Measurements from ENCODE around the gene ENPP5. TPM values are rescaled to one million over a fixed set of nuclear protein-coding genes. Genes with fewer than 3 reads are reported as not detected.

Gene ENPP5
- total and polyA plus RNA-seq, 10 of the 15 experiments (the other 5 are each of a cell fraction or from before 2014, with no cell fraction given): 0.05 to 0.07 TPM; not detected in 8

DNA sequence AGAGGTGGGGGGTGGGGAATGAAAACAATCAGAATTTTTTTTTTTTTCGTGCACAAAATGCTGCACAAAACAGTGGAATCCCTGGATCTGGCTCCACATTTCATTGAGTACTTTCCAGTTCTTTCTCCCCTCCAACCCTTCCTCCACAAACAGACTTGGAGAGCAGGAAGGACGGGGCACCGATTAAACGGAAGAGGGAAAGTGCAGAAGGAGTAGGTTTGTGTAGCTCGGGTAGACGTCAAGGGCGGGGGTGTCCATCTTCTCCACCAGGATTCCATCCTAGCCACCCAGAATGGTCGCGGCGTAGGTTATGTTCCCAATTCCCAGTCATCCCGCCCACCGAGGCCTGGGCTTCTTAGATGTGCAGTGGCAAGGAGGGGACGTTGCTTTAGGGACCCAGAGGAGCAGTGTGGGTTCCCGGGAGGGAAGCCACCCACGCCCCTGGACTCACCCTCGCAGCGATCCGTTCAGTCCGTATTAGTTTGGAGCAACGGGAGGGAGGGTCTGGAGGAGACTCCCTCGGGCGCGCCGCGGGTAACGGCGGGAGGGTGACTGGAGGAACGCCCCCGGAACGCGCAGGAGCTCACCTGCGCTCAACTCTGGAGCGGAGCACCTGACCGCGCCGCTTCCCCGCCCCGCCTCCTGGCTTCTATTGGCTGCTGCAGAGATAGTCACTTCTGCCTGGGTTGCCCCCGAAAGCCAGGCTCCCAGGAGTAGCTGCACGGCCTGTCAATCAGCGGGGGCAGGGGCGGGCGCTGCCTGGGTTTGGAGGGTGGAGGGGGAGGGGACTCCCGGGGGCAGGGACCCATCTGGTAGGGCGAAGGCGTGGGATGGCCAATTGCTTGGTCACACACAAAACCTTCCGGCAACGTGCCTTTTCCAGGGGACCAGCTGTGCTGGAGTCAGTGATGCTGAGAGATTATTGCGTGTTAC, at the start of gene ENPP5 (continued):
- TF ChIP-seq, protein P1, sequence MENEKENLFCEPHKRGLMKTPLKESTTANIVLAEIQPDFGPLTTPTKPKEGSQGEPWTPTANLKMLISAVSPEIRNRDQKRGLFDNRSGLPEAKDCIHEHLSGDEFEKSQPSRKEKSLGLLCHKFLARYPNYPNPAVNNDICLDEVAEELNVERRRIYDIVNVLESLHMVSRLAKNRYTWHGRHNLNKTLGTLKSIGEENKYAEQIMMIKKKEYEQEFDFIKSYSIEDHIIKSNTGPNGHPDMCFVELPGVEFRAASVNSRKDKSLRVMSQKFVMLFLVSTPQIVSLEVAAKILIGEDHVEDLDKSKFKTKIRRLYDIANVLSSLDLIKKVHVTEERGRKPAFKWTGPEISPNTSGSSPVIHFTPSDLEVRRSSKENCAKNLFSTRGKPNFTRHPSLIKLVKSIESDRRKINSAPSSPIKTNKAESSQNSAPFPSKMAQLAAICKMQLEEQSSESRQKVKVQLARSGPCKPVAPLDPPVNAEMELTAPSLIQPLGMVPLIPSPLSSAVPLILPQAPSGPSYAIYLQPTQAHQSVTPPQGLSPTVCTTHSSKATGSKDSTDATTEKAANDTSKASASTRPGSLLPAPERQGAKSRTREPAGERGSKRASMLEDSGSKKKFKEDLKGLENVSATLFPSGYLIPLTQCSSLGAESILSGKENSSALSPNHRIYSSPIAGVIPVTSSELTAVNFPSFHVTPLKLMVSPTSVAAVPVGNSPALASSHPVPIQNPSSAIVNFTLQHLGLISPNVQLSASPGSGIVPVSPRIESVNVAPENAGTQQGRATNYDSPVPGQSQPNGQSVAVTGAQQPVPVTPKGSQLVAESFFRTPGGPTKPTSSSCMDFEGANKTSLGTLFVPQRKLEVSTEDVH (IDR thresholded peaks at IDR 0.05; ENCODE audit: low read depth, partially characterized antibody): no peak
- 0 out of 2 replicates have a peak, but pooled peaks have one; percentile 13 for TF ChIP-seq CREB1 (IDR thresholded peaks at IDR 0.05; ENCODE audit: low read depth)
- peak; percentile 77; the same call in 1 of the 2 replicates for TF ChIP-seq NFYB (IDR thresholded peaks at IDR 0.05; ENCODE audit: insufficient read depth, low read depth, low read length)
- TF ChIP-seq TCF3 (IDR thresholded peaks at IDR 0.05; ENCODE audit: borderline replicate concordance, insufficient read depth, low read depth, low read length): 0 out of 2 replicates have a peak, but pooled peaks have one; percentile 12
- TF ChIP-seq SP1 (IDR thresholded peaks at IDR 0.05; ENCODE audit: low read depth, low read length): peak; percentile 82

DNA sequence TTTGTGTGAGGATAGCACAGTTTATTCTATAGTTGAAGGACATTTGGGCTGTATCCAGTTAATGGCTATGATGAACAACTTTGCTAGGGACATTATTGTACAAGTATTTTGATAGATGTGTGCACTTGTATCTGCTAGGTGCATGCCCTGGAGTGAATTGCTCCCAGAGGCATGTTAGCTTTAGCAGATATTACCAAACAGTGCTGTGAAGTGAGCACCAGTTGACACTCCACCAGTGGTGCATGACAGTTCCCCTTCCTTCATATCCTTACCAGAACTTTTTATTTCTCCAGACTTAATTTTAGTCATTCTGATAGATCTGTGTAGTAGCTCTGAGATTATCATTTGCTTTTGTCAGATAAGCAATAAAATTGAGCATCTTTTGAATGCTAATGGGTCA, 48.9 kb upstream of the ENPP5 start:
- no TSS peak for BruUV-seq (replicated peaks)
- Histone ChIP-seq H3K4me1 (ENCODE audit: control insufficient read depth, insufficient read depth, low read length) (peaks cover 29% of the 10 kb centered on the region), H3K9ac (ENCODE audit: control insufficient read depth, insufficient read depth, low read length) (no peak overlapping the region), H3K4me2 (ENCODE audit: control insufficient read depth, insufficient read depth) (0 out of 2 replicates have a peak overlapping the region, but pooled peaks have one; percentile 24), H3K36me3 (ENCODE audit: control insufficient read depth in 2 of 2, insufficient read depth in 2 of 2, low read length in 1 of 2) (no peaks in the 10 kb centered on the region), H3K27me3 (replicated peaks in 1 of 2; ENCODE audit: control insufficient read depth in 2 of 2, insufficient read depth in 2 of 2, low read length in 1 of 2) (no peaks in the 10 kb centered on the region; a peak in 1 of 4 replicates), H4K20me1 (ENCODE audit: control insufficient read depth, insufficient read depth) (no peaks in the 10 kb centered on the region), H3K9me3 (replicated peaks; ENCODE audit: control insufficient read depth, insufficient read depth, low read length) (no peaks in the 10 kb centered on the region; the same call in 2 of the 3 replicates), H2AFZ (ENCODE audit: control insufficient read depth, low read depth, low read length) (no peak overlapping the region), H3K27ac (ENCODE audit: control insufficient read depth, insufficient read depth) (no peak overlapping the region), H3K4me3 (no peak overlapping the region), H3K79me2 (ENCODE audit: control insufficient read depth, insufficient read depth, low read length) (no peaks in the 10 kb centered on the region)
- ChIA-PET SMC1A (ENCODE audit: uncharacterized antibody, unreplicated experiment) (interaction anchor here (1.0 to 5.5 kb wide), 12 partner anchors 8 to 298 kb away, joined by 3 to 49 read pairs (median 8); partner anchors contain the start of gene ENPP4), POLR2A (no interaction called here), CTCF (interaction anchor here (0.8 to 7.4 kb wide), 16 partner anchors 11 to 629 kb away, joined by 3 to 77 read pairs (median 6); partner anchors contain the start of gene ENPP4), RAD21 (ENCODE audit: unreplicated experiment) (interaction anchor here (1.3 to 6.5 kb wide), 9 partner anchors 18 to 189 kb away, joined by 3 to 63 read pairs (median 9); partner anchors contain the start of gene ENPP4)
- FAIRE-seq (no peak), ATAC-seq (peak; percentile 17), DNase-seq (ENCODE audit: low read depth, low spot score) (no peak)
- intact Hi-C loops (cut with micrococcal nuclease; ENCODE audit: unreplicated experiment): loop anchor here (5.0 to 10.0 kb wide), 3 partner anchors 275 to 635 kb away; partner anchors contain the start of gene RCAN2
- in situ Hi-C loops (cut with MboI): loop anchor here (5.0 kb wide), 2 partner anchors 183 to 413 kb away; no protein-coding TSS in a partner anchor
- TF ChIP-seq, protein P2, sequence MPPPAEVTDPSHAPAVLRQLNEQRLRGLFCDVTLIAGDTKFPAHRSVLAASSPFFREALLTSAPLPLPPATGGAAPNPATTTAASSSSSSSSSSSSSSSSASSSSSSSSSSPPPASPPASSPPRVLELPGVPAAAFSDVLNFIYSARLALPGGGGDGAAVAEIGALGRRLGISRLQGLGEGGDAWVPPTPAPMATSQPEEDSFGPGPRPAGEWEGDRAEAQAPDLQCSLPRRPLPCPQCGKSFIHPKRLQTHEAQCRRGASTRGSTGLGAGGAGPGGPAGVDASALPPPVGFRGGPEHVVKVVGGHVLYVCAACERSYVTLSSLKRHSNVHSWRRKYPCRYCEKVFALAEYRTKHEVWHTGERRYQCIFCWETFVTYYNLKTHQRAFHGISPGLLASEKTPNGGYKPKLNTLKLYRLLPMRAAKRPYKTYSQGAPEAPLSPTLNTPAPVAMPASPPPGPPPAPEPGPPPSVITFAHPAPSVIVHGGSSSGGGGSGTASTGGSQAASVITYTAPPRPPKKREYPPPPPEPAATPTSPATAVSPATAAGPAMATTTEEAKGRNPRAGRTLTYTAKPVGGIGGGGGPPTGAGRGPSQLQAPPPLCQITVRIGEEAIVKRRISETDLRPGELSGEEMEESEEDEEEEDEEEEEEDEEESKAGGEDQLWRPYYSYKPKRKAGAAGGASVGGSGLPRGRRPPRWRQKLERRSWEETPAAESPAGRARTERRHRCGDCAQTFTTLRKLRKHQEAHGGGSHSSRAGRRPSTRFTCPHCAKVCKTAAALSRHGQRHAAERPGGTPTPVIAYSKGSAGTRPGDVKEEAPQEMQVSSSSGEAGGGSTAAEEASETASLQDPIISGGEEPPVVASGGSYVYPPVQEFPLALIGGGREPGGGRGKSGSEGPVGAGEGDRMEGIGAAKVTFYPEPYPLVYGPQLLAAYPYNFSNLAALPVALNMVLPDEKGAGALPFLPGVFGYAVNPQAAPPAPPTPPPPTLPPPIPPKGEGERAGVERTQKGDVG (CRISPR knock-in tag; IDR thresholded peaks at IDR 0.05): no peak
- TF ChIP-seq ZNF274 (IDR thresholded peaks at IDR 0.05; ENCODE audit: insufficient read depth, insufficient read length) (no peak), FOXM1 (IDR thresholded peaks at IDR 0.05; ENCODE audit: low read depth, low read length) (no peak)
- TF ChIP-seq, protein P3, sequence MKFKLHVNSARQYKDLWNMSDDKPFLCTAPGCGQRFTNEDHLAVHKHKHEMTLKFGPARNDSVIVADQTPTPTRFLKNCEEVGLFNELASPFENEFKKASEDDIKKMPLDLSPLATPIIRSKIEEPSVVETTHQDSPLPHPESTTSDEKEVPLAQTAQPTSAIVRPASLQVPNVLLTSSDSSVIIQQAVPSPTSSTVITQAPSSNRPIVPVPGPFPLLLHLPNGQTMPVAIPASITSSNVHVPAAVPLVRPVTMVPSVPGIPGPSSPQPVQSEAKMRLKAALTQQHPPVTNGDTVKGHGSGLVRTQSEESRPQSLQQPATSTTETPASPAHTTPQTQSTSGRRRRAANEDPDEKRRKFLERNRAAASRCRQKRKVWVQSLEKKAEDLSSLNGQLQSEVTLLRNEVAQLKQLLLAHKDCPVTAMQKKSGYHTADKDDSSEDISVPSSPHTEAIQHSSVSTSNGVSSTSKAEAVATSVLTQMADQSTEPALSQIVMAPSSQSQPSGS (IDR thresholded peaks at IDR 0.05; ENCODE audit: low read length): no peak
